Neural cell (in vitro differentiated cells): ENCODE results near the gene STARD13. TPM values are rescaled to one million over a fixed set of nuclear protein-coding genes. Genes with fewer than 3 reads are reported as not detected.

Source experiments
- H2AFZ ChIP-seq: fragments of 200-600, 300-800 bp; sonication (generic), shearing (Covaris generic); 2 replicates; pipeline ENCODE4 v1.6.0; 2014; ENCODE audit warnings: low read depth, mild to moderate bottlenecking, antibody characterized with exemption, low read length, moderate library complexity
- H3F3A ChIP-seq: fragments of 200-600 bp; shearing (Covaris generic); 2 replicates; pipeline ENCODE4 v1.6.1; 2016; ENCODE audit warnings: mild to moderate bottlenecking, moderate library complexity, mixed read lengths, antibody characterized with exemption, low read length; ENCODE audit not compliant: insufficient read depth, poor library complexity, severe bottlenecking
- H3K27ac ChIP-seq: fragments of 200-600, 300-800 bp; sonication (generic), shearing (Covaris generic); 2 replicates; pipeline ENCODE4 v1.5.1; 2014; ENCODE audit warnings: mild to moderate bottlenecking, low read length, moderate library complexity
- H3K27me3 ChIP-seq: fragments of 300-800, 200-600 bp; sonication (generic), shearing (Covaris generic); 2 replicates; pipeline ENCODE4 v1.6.0; 2014; ENCODE audit warnings: mild to moderate bottlenecking, low read depth, low read length, moderate library complexity; ENCODE audit not compliant: insufficient read depth
- H3K36me3 ChIP-seq: fragments of 300-800, 200-600 bp; sonication (generic), shearing (Covaris generic); 2 replicates; pipeline ENCODE4 v1.5.1; 2014; ENCODE audit warnings: mild to moderate bottlenecking, antibody characterized with exemption, low read length, moderate library complexity; ENCODE audit not compliant: insufficient read depth
- H3K4me2 ChIP-seq: fragments of 300-800, 200-600 bp; sonication (generic), shearing (Covaris generic); 2 replicates; pipeline ENCODE4 v1.6.0; 2014; ENCODE audit warnings: mild to moderate bottlenecking, low read length
- H3K4me3 ChIP-seq: fragments of 300-800, 200-600 bp; sonication (generic), shearing (Covaris generic); 2 replicates; pipeline ENCODE4 v1.5.1; 2014; ENCODE audit warnings: mild to moderate bottlenecking, low read length, moderate library complexity
- H3K79me2 ChIP-seq: fragments of 200-600 bp; shearing (Covaris generic); replicated peaks from 2 replicates; pipeline ENCODE4 v1.6.0; 2014; ENCODE audit warnings: mild to moderate bottlenecking, low read length, moderate library complexity; ENCODE audit not compliant: insufficient read depth
- H3K9ac ChIP-seq: fragments of 300-800, 200-600 bp; sonication (generic), shearing (Covaris generic); 2 replicates; pipeline ENCODE4 v1.6.1; 2016; ENCODE audit warnings: mild to moderate bottlenecking, low read length, mixed read lengths
- H3K9me2 ChIP-seq: fragments of 200-600 bp; shearing (Covaris generic); 2 replicates; pipeline ENCODE4 v1.6.1; 2016; ENCODE audit warnings: mild to moderate bottlenecking, low read length, mixed read lengths; ENCODE audit not compliant: insufficient read depth
- H3K9me3 ChIP-seq: fragments of 200-600, 300-800 bp; sonication (generic), shearing (Covaris generic); 2 replicates; pipeline ENCODE4 v1.6.1; 2016; ENCODE audit warnings: mild to moderate bottlenecking, mixed run types, low read length, moderate library complexity, mixed read lengths
- H4K20me1 ChIP-seq: fragments of 200-600 bp; shearing (Covaris generic); 2 replicates; pipeline ENCODE4 v1.6.1; 2016; ENCODE audit warnings: mild to moderate bottlenecking, mixed run types; ENCODE audit not compliant: insufficient read depth
- EP300 ChIP-seq: fragments of 450-650 bp; conservative IDR thresholded peaks from 2 replicates; pipeline ENCODE4 v1.6.1; 2014; ENCODE audit warnings: antibody characterized with exemption, mild to moderate bottlenecking, moderate library complexity; ENCODE audit not compliant: poor library complexity, severe bottlenecking
- EZH2 ChIP-seq: fragments of 200-600, 300-800 bp; shearing (Covaris generic), sonication (generic); IDR thresholded peaks from 2 replicates; pipeline ENCODE4 v1.6.1; 2014; ENCODE audit warnings: antibody characterized with exemption, low read length, borderline replicate concordance, mild to moderate bottlenecking; ENCODE audit not compliant: insufficient read depth, poor library complexity, severe bottlenecking
- MXI1 ChIP-seq: fragments of 450-650 bp; conservative IDR thresholded peaks from 2 replicates; pipeline ENCODE4 v1.6.1; 2014; ENCODE audit warnings: antibody characterized with exemption, mild to moderate bottlenecking; ENCODE audit not compliant: poor library complexity, severe bottlenecking
- POLR2AphosphoS5 ChIP-seq: IDR thresholded peaks from 2 replicates; pipeline ENCODE4 v1.6.1; 2012
- RAD21 ChIP-seq: fragments of 450-650 bp; conservative IDR thresholded peaks from 2 replicates; pipeline ENCODE4 v1.6.1; 2014; ENCODE audit warnings: antibody characterized with exemption, mild to moderate bottlenecking, moderate library complexity
- SMC3 ChIP-seq: fragments of 450-650 bp; conservative IDR thresholded peaks from 2 replicates; pipeline ENCODE4 v1.6.1; 2014; ENCODE audit warnings: antibody characterized with exemption, mild to moderate bottlenecking, moderate library complexity; ENCODE audit not compliant: poor library complexity
- TAF1 ChIP-seq: IDR thresholded peaks from 2 replicates; pipeline ENCODE4 v1.6.1; 2012; ENCODE audit warnings: low read depth
- polyA plus RNA-seq: library from polyadenylated mRNA; depleted of rRNA; stranded (reverse); fragments of >200 nt; gene quantifications from 2 replicates; pipeline ENCODE4 v1.2.3, GENCODE V29; 2014
- TF ChIP-seq, protein P1 (sequence below): IDR thresholded peaks from 2 replicates; pipeline ENCODE4 v1.6.1; 2012; ENCODE audit warnings: borderline replicate concordance
- TF ChIP-seq, protein P2 (sequence below): fragments of 450-650 bp; IDR thresholded peaks from 2 replicates; pipeline ENCODE4 v1.5.1; 2014; ENCODE audit warnings: antibody characterized with exemption, mild to moderate bottlenecking, moderate library complexity; ENCODE audit not compliant: poor library complexity, severe bottlenecking

STARD13 gene
- polyA plus RNA-seq, 1 donor from 2014 or later: 0.05 TPM

DNA sequence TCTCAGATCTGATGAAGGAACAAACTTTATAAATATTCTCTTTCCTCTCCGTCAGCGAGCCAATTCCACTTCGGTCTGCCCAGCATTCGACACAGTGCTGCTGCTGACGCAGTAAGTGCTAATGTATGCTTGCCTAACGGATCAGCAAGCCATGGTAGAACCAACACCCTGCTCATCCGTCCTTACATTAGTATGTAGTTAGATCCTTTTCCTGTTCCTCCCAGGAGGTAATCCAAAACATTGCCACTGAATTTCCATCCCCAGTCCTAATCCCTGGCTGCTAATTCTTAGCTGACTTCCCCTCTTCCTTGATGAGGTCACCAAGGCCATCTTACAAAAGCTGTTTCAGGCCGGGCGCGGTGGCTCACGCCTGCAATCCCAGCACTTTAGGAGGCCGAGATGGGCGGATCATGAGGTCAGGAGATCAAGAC is 88.0 kb downstream of the STARD13 start:
- Histone ChIP-seq H2AFZ (no peak overlapping the region), H3K36me3 (no peaks in the 10 kb centered on the region), H3K79me2 (no peaks in the 10 kb centered on the region), H3K4me3 (no peak overlapping the region), H3K9ac (no peak overlapping the region), H3K27me3 (no peaks in the 10 kb centered on the region), H3K9me3 (no peaks in the 10 kb centered on the region), H4K20me1 (no peaks in the 10 kb centered on the region), H3K4me2 (no peak overlapping the region), H3F3A (no peaks in the 10 kb centered on the region), H3K27ac (no peak overlapping the region), H3K9me2 (no peaks in the 10 kb centered on the region)
- no peak for TF ChIP-seq POLR2AphosphoS5
- no peak for TF ChIP-seq RAD21
- no peak for TF ChIP-seq EZH2
- TF ChIP-seq, protein P1, sequence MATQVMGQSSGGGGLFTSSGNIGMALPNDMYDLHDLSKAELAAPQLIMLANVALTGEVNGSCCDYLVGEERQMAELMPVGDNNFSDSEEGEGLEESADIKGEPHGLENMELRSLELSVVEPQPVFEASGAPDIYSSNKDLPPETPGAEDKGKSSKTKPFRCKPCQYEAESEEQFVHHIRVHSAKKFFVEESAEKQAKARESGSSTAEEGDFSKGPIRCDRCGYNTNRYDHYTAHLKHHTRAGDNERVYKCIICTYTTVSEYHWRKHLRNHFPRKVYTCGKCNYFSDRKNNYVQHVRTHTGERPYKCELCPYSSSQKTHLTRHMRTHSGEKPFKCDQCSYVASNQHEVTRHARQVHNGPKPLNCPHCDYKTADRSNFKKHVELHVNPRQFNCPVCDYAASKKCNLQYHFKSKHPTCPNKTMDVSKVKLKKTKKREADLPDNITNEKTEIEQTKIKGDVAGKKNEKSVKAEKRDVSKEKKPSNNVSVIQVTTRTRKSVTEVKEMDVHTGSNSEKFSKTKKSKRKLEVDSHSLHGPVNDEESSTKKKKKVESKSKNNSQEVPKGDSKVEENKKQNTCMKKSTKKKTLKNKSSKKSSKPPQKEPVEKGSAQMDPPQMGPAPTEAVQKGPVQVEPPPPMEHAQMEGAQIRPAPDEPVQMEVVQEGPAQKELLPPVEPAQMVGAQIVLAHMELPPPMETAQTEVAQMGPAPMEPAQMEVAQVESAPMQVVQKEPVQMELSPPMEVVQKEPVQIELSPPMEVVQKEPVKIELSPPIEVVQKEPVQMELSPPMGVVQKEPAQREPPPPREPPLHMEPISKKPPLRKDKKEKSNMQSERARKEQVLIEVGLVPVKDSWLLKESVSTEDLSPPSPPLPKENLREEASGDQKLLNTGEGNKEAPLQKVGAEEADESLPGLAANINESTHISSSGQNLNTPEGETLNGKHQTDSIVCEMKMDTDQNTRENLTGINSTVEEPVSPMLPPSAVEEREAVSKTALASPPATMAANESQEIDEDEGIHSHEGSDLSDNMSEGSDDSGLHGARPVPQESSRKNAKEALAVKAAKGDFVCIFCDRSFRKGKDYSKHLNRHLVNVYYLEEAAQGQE: no peak
- no peak for TF ChIP-seq MXI1
- no peak for TF ChIP-seq TAF1
- TF ChIP-seq SMC3: no peak
- TF ChIP-seq EP300: no peak
- TF ChIP-seq, protein P2, sequence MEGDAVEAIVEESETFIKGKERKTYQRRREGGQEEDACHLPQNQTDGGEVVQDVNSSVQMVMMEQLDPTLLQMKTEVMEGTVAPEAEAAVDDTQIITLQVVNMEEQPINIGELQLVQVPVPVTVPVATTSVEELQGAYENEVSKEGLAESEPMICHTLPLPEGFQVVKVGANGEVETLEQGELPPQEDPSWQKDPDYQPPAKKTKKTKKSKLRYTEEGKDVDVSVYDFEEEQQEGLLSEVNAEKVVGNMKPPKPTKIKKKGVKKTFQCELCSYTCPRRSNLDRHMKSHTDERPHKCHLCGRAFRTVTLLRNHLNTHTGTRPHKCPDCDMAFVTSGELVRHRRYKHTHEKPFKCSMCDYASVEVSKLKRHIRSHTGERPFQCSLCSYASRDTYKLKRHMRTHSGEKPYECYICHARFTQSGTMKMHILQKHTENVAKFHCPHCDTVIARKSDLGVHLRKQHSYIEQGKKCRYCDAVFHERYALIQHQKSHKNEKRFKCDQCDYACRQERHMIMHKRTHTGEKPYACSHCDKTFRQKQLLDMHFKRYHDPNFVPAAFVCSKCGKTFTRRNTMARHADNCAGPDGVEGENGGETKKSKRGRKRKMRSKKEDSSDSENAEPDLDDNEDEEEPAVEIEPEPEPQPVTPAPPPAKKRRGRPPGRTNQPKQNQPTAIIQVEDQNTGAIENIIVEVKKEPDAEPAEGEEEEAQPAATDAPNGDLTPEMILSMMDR: no peak

DNA sequence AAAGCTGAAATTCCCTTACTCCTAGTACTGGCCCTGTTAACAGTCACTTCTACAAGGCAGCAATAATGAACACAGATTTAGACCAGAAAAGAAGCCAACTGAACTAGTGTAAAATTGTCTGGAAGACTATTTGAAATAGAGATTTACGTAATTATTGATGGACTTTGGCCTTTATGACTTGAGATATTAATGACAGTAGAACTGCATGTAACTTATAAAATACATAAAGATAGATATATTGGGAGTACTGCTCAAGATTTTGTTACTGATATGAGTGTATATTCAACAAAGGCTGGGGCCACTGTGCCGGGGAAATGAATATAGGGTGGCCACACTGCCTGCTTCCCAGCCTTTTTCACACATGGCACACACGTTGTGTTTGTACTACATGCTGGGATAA is 88.8 kb downstream of the STARD13 start:
- H3K36me3 ChIP-seq: no peaks in the 10 kb centered on the region
- H2AFZ ChIP-seq: no peak overlapping the region
- no peaks in the 10 kb centered on the region for H3K27me3 ChIP-seq
- no peaks in the 10 kb centered on the region for H3K9me3 ChIP-seq
- H3K27ac ChIP-seq: no peak overlapping the region
- H3F3A ChIP-seq: no peaks in the 10 kb centered on the region
- TF ChIP-seq TAF1 (no peak), SMC3 (no peak), EZH2 (no peak), MXI1 (no peak), RAD21 (no peak), POLR2AphosphoS5 (no peak), EP300 (no peak)
- TF ChIP-seq, protein P2: no peak
- TF ChIP-seq, protein P1: no peak
- no peak overlapping the region for H3K9ac ChIP-seq
- H3K9me2 ChIP-seq: no peaks in the 10 kb centered on the region
- no peaks in the 10 kb centered on the region for H3K79me2 ChIP-seq
- no peaks in the 10 kb centered on the region for H4K20me1 ChIP-seq
- H3K4me3 ChIP-seq: no peak overlapping the region
- no peak overlapping the region for H3K4me2 ChIP-seq
